MM.1S (cell line): Measurements from ENCODE around the gene RIN1.
A peak's percentile ranks its signal among the peaks of the same experiment; 100 is the strongest.

Experiments used
- DNase-seq: peaks from one replicate; pipeline ENCODE4 v3.0.0-alpha.2; 2015
- H2AFZ ChIP-seq: fragments of 300-600 bp; sonication (generic); 2 replicates; pipeline ENCODE4 v1.6.0; 2016; ENCODE audit warnings: antibody characterized with exemption, low read length
- H3F3A ChIP-seq: fragments of 300-600 bp; sonication (generic); 2 replicates; pipeline ENCODE4 v1.6.1; 2016; ENCODE audit warnings: mild to moderate bottlenecking, antibody characterized with exemption, low read length, moderate library complexity, mixed read lengths; ENCODE audit not compliant: insufficient read depth
- H3K27ac ChIP-seq: fragments of 300-600 bp; sonication (generic); 2 replicates; pipeline ENCODE4 v1.5.1; 2016; ENCODE audit warnings: mild to moderate bottlenecking, low read length
- H3K27me3 ChIP-seq: fragments of 300-600 bp; sonication (generic); replicated peaks from 2 replicates; pipeline ENCODE4 v1.6.0; 2016; ENCODE audit warnings: low read length; ENCODE audit not compliant: insufficient read depth
- H3K36me3 ChIP-seq: fragments of 300-600 bp; sonication (generic); replicated peaks from 2 replicates; pipeline ENCODE4 v1.6.1; 2016; ENCODE audit warnings: mild to moderate bottlenecking, low read length, mixed read lengths; ENCODE audit not compliant: insufficient read depth
- H3K4me1 ChIP-seq: fragments of 300-600 bp; sonication (generic); 2 replicates; pipeline ENCODE4 v1.6.1; 2016; ENCODE audit warnings: low read length, mixed read lengths
- H3K4me2 ChIP-seq: fragments of 300-600 bp; sonication (generic); 2 replicates; pipeline ENCODE4 v1.6.0; 2016; ENCODE audit warnings: low read depth, low read length
- H3K4me3 ChIP-seq: fragments of 300-600 bp; sonication (generic); 2 replicates; pipeline ENCODE4 v1.5.1; 2016; ENCODE audit warnings: low read length, mixed read lengths
- H3K79me2 ChIP-seq: fragments of 300-600 bp; sonication (generic); 2 replicates; pipeline ENCODE4 v1.6.1; 2016; ENCODE audit warnings: mixed run types, low read length, mixed read lengths
- H3K9ac ChIP-seq: fragments of 300-600 bp; sonication (generic); 2 replicates; pipeline ENCODE4 v1.6.1; 2016; ENCODE audit warnings: low read length, mixed read lengths
- H3K9me2 ChIP-seq: fragments of 300-600 bp; sonication (generic); replicated peaks from 2 replicates; pipeline ENCODE4 v1.6.1; 2016; ENCODE audit warnings: mild to moderate bottlenecking, low read length, mixed read lengths; ENCODE audit not compliant: insufficient read depth
- H3K9me3 ChIP-seq: fragments of 300-600 bp; sonication (generic); replicated peaks from 2 replicates; pipeline ENCODE4 v1.6.1; 2016; ENCODE audit warnings: mild to moderate bottlenecking, low read length, mixed read lengths; ENCODE audit not compliant: insufficient read depth
- H4K20me1 ChIP-seq: fragments of 300-600 bp; sonication (generic); 2 replicates; pipeline ENCODE4 v1.6.1; 2016; ENCODE audit warnings: mild to moderate bottlenecking, low read length, moderate library complexity, mixed read lengths; ENCODE audit not compliant: insufficient read depth
- EZH2 ChIP-seq: fragments of 300-600 bp; sonication (generic); optimal IDR thresholded peaks from 2 replicates; pipeline ENCODE3; 2017; ENCODE audit warnings: low read depth, mild to moderate bottlenecking, antibody characterized with exemption, low read length, mixed read lengths
- EZH2phosphoT487 ChIP-seq: fragments of 300-600 bp; sonication (generic); IDR thresholded peaks from 2 replicates; pipeline ENCODE4 v1.6.1; 2018; ENCODE audit warnings: antibody characterized with exemption, low read length
- TF ChIP-seq, protein P1 (sequence below): fragments of 300-600 bp; sonication (generic); IDR thresholded peaks from 2 replicates; pipeline ENCODE4 v1.5.1; 2016; ENCODE audit warnings: antibody characterized with exemption, low read length, mixed read lengths

The RIN1 gene

DNA sequence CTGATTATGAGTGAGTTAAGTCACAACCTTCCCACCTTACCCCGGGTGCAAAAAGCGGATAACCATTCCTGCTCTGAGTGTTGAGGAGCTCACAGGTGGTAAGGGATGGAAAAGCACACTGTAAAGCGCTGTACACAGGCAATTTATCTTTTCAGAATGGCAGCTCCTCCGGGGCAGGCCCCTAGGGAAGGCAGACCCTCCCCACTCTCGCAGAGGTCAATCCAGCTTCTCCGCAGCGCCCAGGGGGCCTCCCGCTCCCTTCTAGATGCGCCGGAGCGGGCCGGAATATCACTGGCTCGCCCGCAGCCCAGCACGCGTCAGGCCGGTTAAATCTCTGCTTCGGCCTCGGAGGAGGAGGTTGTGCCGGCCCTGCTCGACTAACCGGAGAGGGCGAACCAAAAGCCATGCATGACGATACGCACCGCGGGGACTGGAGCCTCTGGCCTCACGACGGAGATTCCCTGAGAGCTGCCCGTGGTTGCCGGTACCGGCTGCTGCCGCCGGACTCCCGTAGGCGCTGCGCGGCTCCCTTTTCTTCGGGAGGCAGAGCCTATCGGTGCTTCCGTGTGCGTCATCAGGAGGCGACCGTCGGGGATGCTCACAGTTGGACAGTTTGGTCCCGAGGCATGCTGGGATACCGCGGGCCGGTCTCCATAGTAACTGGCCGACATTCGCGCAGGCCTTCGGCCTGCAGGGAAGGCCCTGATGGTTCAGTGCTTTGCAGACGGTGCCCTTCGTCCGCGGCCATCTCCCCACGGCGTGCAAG is 8.5 kb upstream of the RIN1 start, which contains the start of gene BRMS1:
BRMS1 (minus strand) TSS at position 555 of the 766 bp plus-strand sequence. CDS start 2,870 bp downstream, outside the sequence.
- peak within 1 kb of the TSS; percentile 79 for H2AFZ ChIP-seq
- H3K79me2 ChIP-seq: peaks cover 20% of the 10 kb centered on the region
- peak within 1 kb of the TSS; percentile 81 for H3K9ac ChIP-seq
- TF ChIP-seq, protein P1, sequence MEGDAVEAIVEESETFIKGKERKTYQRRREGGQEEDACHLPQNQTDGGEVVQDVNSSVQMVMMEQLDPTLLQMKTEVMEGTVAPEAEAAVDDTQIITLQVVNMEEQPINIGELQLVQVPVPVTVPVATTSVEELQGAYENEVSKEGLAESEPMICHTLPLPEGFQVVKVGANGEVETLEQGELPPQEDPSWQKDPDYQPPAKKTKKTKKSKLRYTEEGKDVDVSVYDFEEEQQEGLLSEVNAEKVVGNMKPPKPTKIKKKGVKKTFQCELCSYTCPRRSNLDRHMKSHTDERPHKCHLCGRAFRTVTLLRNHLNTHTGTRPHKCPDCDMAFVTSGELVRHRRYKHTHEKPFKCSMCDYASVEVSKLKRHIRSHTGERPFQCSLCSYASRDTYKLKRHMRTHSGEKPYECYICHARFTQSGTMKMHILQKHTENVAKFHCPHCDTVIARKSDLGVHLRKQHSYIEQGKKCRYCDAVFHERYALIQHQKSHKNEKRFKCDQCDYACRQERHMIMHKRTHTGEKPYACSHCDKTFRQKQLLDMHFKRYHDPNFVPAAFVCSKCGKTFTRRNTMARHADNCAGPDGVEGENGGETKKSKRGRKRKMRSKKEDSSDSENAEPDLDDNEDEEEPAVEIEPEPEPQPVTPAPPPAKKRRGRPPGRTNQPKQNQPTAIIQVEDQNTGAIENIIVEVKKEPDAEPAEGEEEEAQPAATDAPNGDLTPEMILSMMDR: peak; percentile 19; the same call in 1 of the 2 replicates
- TF ChIP-seq EZH2: no peak
- peaks cover 9% of the 10 kb centered on the region; the same call in 1 of the 2 replicates for H3F3A ChIP-seq
- no peaks in the 10 kb centered on the region for H3K27me3 ChIP-seq
- peak; percentile 97 for DNase-seq
- peak within 1 kb of the TSS; percentile 98 for H3K4me2 ChIP-seq
- H3K27ac ChIP-seq: peak within 1 kb of the TSS; percentile 35; the same call in 1 of the 2 replicates
- H4K20me1 ChIP-seq: no peaks in the 10 kb centered on the region
- H3K9me3 ChIP-seq: no peaks in the 10 kb centered on the region
- H3K36me3 ChIP-seq: no peaks in the 10 kb centered on the region
- H3K9me2 ChIP-seq: no peaks in the 10 kb centered on the region
- peaks cover 12% of the 10 kb centered on the region for H3K4me1 ChIP-seq
- peak within 1 kb of the TSS; percentile 97 for H3K4me3 ChIP-seq

DNA sequence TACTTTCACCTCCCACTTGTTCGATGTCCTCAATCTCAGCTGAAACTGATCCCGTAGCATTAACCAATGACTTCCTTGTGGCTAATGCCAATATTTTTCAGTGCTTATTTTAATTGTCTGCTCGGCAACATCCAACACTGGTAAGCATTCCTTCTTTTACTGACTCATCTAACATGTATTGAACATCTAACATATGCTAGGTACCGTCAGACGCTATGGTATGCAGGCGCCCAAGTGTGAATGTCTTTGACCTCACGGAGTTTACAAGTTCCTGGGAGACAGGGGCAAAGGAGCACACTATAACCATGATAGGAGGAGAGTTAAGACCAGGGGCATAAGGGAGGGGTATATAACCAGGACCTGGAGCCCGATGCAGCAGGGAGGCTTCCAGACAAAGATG is 6.9 kb upstream of the RIN1 start:
- peaks cover 12% of the 10 kb centered on the region for H3K4me1 ChIP-seq
- no peaks in the 10 kb centered on the region for H3K27me3 ChIP-seq
- H3F3A ChIP-seq: peaks cover 1% of the 10 kb centered on the region; the same call in 1 of the 2 replicates
- no peak overlapping the region for H3K4me2 ChIP-seq
- H2AFZ ChIP-seq: no peak overlapping the region
- H3K4me3 ChIP-seq: no peak overlapping the region
- no peak for TF ChIP-seq EZH2
- TF ChIP-seq, protein P1: no peak
- no peak for TF ChIP-seq EZH2phosphoT487
- no peaks in the 10 kb centered on the region for H3K9me2 ChIP-seq
- no peaks in the 10 kb centered on the region for H3K36me3 ChIP-seq
- DNase-seq: no peak
- no peaks in the 10 kb centered on the region for H4K20me1 ChIP-seq
- peaks cover 20% of the 10 kb centered on the region for H3K79me2 ChIP-seq
- H3K9ac ChIP-seq: no peak overlapping the region
- H3K9me3 ChIP-seq: no peaks in the 10 kb centered on the region
- H3K27ac ChIP-seq: no peak overlapping the region

DNA sequence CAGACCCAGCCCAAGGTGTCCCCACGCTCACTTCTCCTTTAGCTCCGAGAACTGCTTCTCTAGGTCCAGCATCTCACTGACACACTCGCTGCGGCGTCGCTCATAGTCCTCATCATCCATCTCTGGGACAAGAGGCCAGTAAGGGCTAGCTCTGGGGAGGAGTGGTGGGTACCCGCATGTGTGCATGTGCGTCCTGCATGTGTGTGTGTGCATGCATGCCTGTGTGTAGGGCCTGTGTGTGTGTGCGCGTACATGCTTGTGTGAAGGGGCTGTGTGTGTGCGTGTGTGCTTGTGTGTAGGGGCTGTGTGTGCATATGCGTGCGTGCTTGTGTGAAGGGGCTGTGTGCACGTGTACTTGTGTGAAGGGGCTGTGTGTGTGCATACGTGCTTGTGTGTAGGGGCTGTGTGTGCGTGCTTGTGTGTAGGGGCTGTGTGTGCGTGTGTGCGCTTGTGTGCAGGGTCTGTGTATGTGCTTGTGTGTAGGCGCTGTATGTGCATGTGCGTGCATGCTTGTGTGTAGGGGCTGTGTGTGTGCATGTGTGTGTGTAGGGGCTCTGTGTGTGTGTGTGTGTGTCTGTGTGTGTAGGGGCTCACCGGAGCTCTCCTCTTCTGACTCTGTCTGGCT is 5.4 kb upstream of the RIN1 start:
- Histone ChIP-seq H3K27me3 (no peaks in the 10 kb centered on the region), H3F3A (no peaks in the 10 kb centered on the region), H4K20me1 (no peaks in the 10 kb centered on the region), H3K9me2 (no peaks in the 10 kb centered on the region), H3K4me1 (peaks cover 9% of the 10 kb centered on the region), H3K79me2 (peaks cover 20% of the 10 kb centered on the region), H3K27ac (no peak overlapping the region), H3K36me3 (no peaks in the 10 kb centered on the region), H3K9ac (no peak overlapping the region), H2AFZ (no peak overlapping the region), H3K4me2 (no peak overlapping the region), H3K4me3 (no peak overlapping the region), H3K9me3 (no peaks in the 10 kb centered on the region)
- DNase-seq: no peak
- no peak for TF ChIP-seq EZH2phosphoT487
- no peak for TF ChIP-seq EZH2
- TF ChIP-seq, protein P1: no peak
